Gastrocnemius medialis (tissue), 4 donors: ENCODE measurements around the gene OSBPL2. TPM values are rescaled to one million over a fixed set of nuclear protein-coding genes. Genes with fewer than 3 reads are reported as not detected.

Experiments used
- ATAC-seq, 2 donors: fragments of 150-250 bp; one replicate each; pipeline ENCODE4 v1.9.1; 2016
- DNase-seq, 2 donors: peaks; one replicate each; pipeline ENCODE4 v3.0.0-alpha.2; 2019
- H3K27ac ChIP-seq, 4 donors: fragments of 200-600 bp; sonication (generic); 1 replicate in 1 of 4; 2 replicates in 3 of 4; pipeline ENCODE4 v1.5.1; 2016 to 2018; ENCODE audit warnings: mild to moderate bottlenecking in 2 of 4, moderate library complexity in 1 of 4
- H3K27me3 ChIP-seq, 3 donors: fragments of 200-600 bp; sonication (generic) in 2 of 3; 1 replicate in 1 of 3; 2 replicates in 2 of 3; pipeline versions ENCODE4 v1.5.1 to v1.6.0; 2016 to 2019; ENCODE audit warnings: mild to moderate bottlenecking in 1 of 3, moderate library complexity in 1 of 3
- H3K36me3 ChIP-seq, 2 donors: fragments of 200-600 bp; sonication (generic) in 1 of 2; one replicate each; pipeline ENCODE4 v1.5.1; 2017 to 2018
- H3K4me1 ChIP-seq, 2 donors: fragments of 200-600 bp; sonication (generic) in 1 of 2; one replicate each; pipeline ENCODE4 v1.5.1; 2016 to 2017; ENCODE audit warnings: mild to moderate bottlenecking in 2 of 2
- H3K4me3 ChIP-seq, 4 donors: fragments of 200-600 bp; sonication (generic) in 3 of 4; 1 replicate in 1 of 4; 2 replicates in 3 of 4; pipeline ENCODE4 v1.5.1; 2016 to 2019; ENCODE audit warnings: mild to moderate bottlenecking in 2 of 4
- H3K9me3 ChIP-seq, 3 donors: fragments of 200-600 bp; sonication (generic) in 2 of 3; 1 replicate in 1 of 3; 2 replicates in 2 of 3; pipeline ENCODE4 v1.5.1; 2016 to 2019
- POLR2A ChIP-seq, 2 donors: fragments of 450-650 bp; IDR thresholded peaks; one replicate each; pipeline ENCODE4 v1.6.1; 2017; ENCODE audit warnings: antibody characterized with exemption in 2 of 2, mild to moderate bottlenecking in 2 of 2, moderate library complexity in 2 of 2
- in situ Hi-C, 4 donors: fragments of 200-750 bp; cut with MboI; loops; one replicate each; pipeline versions ENCODE4 v1.15.0 to v1.8.0; 2017; ENCODE audit warnings: low sequenced_read_pairs in 4 of 4
- intact Hi-C: fragments of 100-400 bp; cut with DNase I; formaldehyde crosslinking; loops from one replicate; pipeline ENCODE4 v1.15.1; 2023; ENCODE audit warnings: low total_unique reads
- total RNA-seq, 4 donors: library from RNA; depleted of rRNA; stranded (reverse); fragments of >200 nt; gene quantifications; one replicate each; pipeline versions ENCODE4 v1.1.0 to v1.2.3, GENCODE V29; 2016
- TF ChIP-seq, protein P1 (sequence below), 5 experiments: fragments of 450-650 bp in 3 of 5; fragments of 200-600 bp in 2 of 5; sonication (generic) in 2 of 5; IDR thresholded peaks in 4 of 5; conservative IDR thresholded peaks in 1 of 5; 1 replicate in 4 of 5; 2 replicates in 1 of 5; pipeline ENCODE4 v1.5.1; 2016 to 2019; ENCODE audit warnings: antibody characterized with exemption in 5 of 5, mild to moderate bottlenecking in 3 of 5, moderate library complexity in 3 of 5

The OSBPL2 gene
- total RNA-seq, 4 donors from 2014 or later: 15.8 to 26.4 (median 19.6) TPM

DNA sequence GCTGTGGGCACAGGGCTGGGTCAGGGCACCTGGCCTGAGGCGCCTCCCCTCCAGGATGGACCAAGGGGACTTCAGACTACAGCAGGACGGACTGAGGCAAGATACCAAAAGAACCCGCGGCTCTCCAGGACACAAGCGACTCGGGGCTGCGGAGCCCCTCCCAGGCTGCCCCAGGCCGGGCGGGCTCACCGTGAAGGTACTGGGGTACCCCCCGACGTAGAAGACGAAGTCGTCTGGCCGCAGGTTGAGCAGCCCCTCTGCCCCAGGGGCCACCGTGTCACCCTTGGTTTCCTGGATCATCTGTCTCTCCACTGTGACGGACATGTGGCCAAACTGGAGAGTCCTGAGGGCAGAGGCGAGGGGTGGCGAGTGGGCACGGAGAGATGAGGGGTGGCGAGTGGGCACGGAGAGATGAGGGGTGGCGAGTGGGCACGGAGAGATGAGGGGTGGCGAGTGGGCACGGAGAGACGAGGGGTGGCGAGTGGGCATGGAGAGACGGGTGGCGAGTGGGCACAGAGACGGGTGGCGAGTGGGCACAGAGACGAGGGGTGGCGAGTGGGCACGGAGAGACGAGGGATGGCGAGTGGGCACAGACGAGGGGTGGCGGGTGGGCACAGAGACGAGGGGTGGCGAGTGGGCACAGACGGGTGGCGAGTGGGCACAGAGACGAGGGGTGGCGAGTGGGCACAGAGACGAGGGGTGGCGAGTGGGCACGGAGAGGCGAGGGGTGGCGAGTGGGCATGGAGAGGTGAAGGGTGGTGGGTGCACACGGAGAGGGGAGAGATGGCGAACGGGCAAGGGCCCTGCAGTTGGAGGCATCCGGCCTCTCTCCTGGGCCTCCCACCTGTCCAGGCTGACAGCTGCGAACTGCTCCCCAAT, 75.4 kb downstream of the OSBPL2 start:
- H3K36me3 ChIP-seq: peaks cover 0 to 39% of the 10 kb centered on the region in 2 donors
- no peak overlapping the region for H3K4me3 ChIP-seq
- H3K4me1 ChIP-seq: peaks cover 0 to 2% of the 10 kb centered on the region in 2 donors
- ATAC-seq (no peak), DNase-seq (no peak)
- intact Hi-C loops (no loop called here), in situ Hi-C loops (no loop called here)
- no peak overlapping the region for H3K27ac ChIP-seq
- TF ChIP-seq, protein P1, sequence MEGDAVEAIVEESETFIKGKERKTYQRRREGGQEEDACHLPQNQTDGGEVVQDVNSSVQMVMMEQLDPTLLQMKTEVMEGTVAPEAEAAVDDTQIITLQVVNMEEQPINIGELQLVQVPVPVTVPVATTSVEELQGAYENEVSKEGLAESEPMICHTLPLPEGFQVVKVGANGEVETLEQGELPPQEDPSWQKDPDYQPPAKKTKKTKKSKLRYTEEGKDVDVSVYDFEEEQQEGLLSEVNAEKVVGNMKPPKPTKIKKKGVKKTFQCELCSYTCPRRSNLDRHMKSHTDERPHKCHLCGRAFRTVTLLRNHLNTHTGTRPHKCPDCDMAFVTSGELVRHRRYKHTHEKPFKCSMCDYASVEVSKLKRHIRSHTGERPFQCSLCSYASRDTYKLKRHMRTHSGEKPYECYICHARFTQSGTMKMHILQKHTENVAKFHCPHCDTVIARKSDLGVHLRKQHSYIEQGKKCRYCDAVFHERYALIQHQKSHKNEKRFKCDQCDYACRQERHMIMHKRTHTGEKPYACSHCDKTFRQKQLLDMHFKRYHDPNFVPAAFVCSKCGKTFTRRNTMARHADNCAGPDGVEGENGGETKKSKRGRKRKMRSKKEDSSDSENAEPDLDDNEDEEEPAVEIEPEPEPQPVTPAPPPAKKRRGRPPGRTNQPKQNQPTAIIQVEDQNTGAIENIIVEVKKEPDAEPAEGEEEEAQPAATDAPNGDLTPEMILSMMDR (IDR thresholded peaks at IDR 0.05 in 4 of 5, conservative IDR thresholded peaks at IDR 0.05 in 1 of 5): no peak
- TF ChIP-seq POLR2A (IDR thresholded peaks at IDR 0.05): no peak
- H3K9me3 ChIP-seq: no peaks in the 10 kb centered on the region
- H3K27me3 ChIP-seq: no peaks in the 10 kb centered on the region

DNA sequence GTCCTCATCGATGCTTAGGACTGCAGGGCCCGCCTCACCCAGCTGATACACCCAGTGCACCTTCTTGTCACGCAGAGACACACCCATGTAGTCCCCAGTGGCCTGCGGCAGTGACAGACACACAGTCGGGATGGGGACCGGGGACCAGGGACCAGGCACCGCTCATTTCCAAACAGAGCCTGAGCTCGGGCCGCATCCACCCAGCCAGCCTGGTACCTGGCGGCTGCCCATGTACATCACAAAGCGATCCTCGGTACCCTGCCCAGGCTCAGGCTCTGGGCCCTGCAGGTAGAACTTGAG, 76.0 kb downstream of the OSBPL2 start:
- no peak overlapping the region for H3K4me3 ChIP-seq
- no peaks in the 10 kb centered on the region for H3K9me3 ChIP-seq
- no peaks in the 10 kb centered on the region for H3K4me1 ChIP-seq
- H3K27ac ChIP-seq: no peak overlapping the region
- in situ Hi-C loops: no loop called here
- H3K36me3 ChIP-seq: peaks cover 0 to 33% of the 10 kb centered on the region in 2 donors
- H3K27me3 ChIP-seq: no peaks in the 10 kb centered on the region
- ATAC-seq: no peak
- intact Hi-C loops: no loop called here
- no peak for TF ChIP-seq POLR2A (IDR thresholded peaks at IDR 0.05)
- TF ChIP-seq, protein P1 (IDR thresholded peaks at IDR 0.05 in 4 of 5, conservative IDR thresholded peaks at IDR 0.05 in 1 of 5): no peak
- no peak for DNase-seq

DNA sequence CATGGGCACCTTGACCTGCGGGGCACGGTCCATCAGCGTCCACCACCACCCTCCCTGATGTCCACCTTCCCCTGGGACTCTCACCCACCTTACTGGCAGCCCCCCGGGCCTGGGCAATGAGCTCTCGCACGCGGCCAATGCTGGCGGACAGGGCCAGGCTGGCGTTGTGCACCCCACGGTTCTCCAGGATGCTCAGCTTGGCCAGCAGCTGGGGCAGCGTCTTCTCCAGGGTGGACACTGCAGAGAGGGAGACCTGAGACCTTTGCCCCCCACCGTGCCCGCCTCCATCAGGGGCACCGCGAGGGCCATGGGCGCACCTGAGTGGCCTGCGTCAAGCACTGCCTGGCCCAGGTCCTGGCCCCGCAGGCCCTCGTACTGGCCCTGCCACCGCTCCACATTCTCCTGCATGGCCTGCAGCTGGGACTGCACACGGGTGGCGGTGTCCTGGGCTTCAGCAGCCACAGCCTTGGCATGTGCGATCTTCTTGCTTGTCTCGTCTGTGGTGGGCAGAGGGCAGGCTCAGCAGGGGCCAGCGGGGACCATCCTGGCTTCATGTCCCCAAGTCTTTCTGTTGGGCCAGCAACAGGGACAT, 76.5 kb downstream of the OSBPL2 start:
- in situ Hi-C loops: no loop called here
- H3K27ac ChIP-seq: no peak overlapping the region
- TF ChIP-seq, protein P1 (IDR thresholded peaks at IDR 0.05 in 4 of 5, conservative IDR thresholded peaks at IDR 0.05 in 1 of 5): no peak
- TF ChIP-seq POLR2A (IDR thresholded peaks at IDR 0.05): no peak

DNA sequence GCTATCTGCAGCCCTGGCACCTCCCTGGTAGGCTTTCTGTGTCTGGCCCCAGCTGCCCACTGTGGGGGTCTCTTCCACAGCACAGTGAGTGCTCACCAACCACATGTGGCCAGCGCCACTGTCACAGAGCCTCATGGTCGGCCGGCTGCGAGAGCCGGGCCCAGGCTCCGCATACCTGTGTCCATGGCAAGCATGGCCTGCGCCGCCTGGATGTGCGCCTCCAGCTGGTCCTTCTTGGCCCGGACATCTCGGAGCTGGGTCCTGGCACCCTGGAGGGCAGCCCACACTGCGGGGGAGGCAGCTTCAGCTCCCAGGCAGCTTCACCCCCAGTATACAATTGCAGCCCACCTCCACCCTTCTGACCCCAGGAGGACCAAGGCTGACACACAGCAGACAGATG, 77.5 kb downstream of the OSBPL2 start:
- intact Hi-C loops (no loop called here), in situ Hi-C loops (no loop called here)
- DNase-seq (no peak), ATAC-seq (no peak)
- Histone ChIP-seq H3K36me3 (peaks cover 0 to 33% of the 10 kb centered on the region in 2 donors), H3K4me3 (no peak overlapping the region), H3K27me3 (no peaks in the 10 kb centered on the region), H3K4me1 (no peaks in the 10 kb centered on the region), H3K9me3 (no peaks in the 10 kb centered on the region), H3K27ac (no peak overlapping the region)
- TF ChIP-seq, protein P1 (IDR thresholded peaks at IDR 0.05 in 4 of 5, conservative IDR thresholded peaks at IDR 0.05 in 1 of 5): no peak
- no peak for TF ChIP-seq POLR2A (IDR thresholded peaks at IDR 0.05)

More for the DNA sequence above, 76.5 kb downstream of the OSBPL2 start:
- Histone ChIP-seq H3K4me1 (no peaks in the 10 kb centered on the region), H3K27me3 (no peaks in the 10 kb centered on the region), H3K4me3 (no peak overlapping the region), H3K36me3 (peaks cover 0 to 33% of the 10 kb centered on the region in 2 donors), H3K9me3 (no peaks in the 10 kb centered on the region)
- ATAC-seq (no peak), DNase-seq (no peak)
- intact Hi-C loops: no loop called here
